Adrenal gland (tissue), 5 donors: Measurements from ENCODE around the gene SYMPK.

Experiments used
- POLR2A ChIP-seq, 2 donors: fragments of 450-650 bp; IDR thresholded peaks; one replicate each; pipeline ENCODE4 v1.6.1; 2017; ENCODE audit warnings: antibody characterized with exemption in 2 of 2, mild to moderate bottlenecking in 2 of 2, moderate library complexity in 1 of 2
- TF ChIP-seq, protein P1 (sequence below), 6 experiments: fragments of 450-650 bp in 4 of 6; fragments of 200-600 bp in 2 of 6; sonication (generic) in 1 of 6; IDR thresholded peaks; 1 replicate in 5 of 6; 2 replicates in 1 of 6; pipeline versions ENCODE4 v1.5.1 to v1.8.0; 2016 to 2021; ENCODE audit warnings: antibody characterized with exemption in 6 of 6, mild to moderate bottlenecking in 2 of 6, moderate library complexity in 1 of 6
- donor health status: DM: no; HTN: no; CAD: no.

DNA sequence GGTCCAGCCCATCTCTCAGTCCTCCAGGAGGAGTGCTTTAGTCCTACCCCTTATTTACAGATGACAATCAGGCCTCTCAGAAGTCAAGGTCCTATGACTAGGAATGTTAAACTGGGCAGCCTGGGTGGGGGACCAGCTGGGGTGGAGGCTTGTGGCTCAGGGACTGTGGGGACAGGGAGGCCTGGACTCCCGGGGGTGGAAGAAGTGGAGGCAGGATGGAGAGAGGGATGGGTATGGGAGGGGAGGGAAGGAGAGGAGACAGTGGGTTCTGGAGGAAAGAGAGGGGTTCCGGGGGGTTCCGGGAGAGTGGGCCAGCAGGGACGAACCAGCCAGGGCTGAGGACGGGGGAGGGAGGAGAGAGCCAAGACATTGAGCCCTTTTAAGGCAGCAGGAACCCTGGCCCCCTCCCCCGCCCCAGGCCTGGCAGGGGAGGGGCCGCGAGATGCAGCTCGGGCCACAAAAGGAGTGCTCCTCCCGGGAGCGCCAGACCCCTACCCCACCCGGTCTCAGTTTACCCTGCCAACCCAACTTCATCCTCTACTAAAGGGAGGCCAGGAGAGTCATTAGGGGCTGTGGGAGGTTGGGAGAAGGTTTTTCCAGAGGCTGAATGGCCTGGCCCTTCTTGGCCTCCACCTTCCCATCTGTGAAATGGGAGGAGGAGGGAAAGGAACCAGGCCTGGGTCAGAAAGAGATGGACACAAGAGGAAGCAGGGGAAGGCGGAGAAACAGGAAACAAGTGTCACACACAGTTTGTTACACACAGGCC is 82.3 kb downstream of the SYMPK start:
- TF ChIP-seq, protein P1, sequence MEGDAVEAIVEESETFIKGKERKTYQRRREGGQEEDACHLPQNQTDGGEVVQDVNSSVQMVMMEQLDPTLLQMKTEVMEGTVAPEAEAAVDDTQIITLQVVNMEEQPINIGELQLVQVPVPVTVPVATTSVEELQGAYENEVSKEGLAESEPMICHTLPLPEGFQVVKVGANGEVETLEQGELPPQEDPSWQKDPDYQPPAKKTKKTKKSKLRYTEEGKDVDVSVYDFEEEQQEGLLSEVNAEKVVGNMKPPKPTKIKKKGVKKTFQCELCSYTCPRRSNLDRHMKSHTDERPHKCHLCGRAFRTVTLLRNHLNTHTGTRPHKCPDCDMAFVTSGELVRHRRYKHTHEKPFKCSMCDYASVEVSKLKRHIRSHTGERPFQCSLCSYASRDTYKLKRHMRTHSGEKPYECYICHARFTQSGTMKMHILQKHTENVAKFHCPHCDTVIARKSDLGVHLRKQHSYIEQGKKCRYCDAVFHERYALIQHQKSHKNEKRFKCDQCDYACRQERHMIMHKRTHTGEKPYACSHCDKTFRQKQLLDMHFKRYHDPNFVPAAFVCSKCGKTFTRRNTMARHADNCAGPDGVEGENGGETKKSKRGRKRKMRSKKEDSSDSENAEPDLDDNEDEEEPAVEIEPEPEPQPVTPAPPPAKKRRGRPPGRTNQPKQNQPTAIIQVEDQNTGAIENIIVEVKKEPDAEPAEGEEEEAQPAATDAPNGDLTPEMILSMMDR (IDR thresholded peaks at IDR 0.05), result no peak
- no peak for TF ChIP-seq POLR2A (IDR thresholded peaks at IDR 0.05)
